Astrocyte of the cerebellum (primary cell): ENCODE data around the gene KRTAP12-1.

Experiments used
- DNase-seq: peaks from one replicate; pipeline ENCODE4 v3.0.0-alpha.2; 2011; ENCODE audit warnings: low read depth
- H3K4me3 ChIP-seq: 2 replicates; pipeline ENCODE4 v1.5.1; 2011; ENCODE audit warnings: mild to moderate bottlenecking, low read depth, low read length, moderate library complexity
- in situ Hi-C: cut with HindIII; loops from 2 replicates; pipeline ENCODE4 v1.10.0; 2017; ENCODE audit warnings: low sequenced_read_pairs
- TF ChIP-seq, protein P1 (sequence below): IDR thresholded peaks from 2 replicates; pipeline ENCODE4 v1.5.1; 2012; ENCODE audit warnings: low read length, low read depth, moderate library complexity, mild to moderate bottlenecking; ENCODE audit errors: missing control alignments

The KRTAP12-1 gene

DNA sequence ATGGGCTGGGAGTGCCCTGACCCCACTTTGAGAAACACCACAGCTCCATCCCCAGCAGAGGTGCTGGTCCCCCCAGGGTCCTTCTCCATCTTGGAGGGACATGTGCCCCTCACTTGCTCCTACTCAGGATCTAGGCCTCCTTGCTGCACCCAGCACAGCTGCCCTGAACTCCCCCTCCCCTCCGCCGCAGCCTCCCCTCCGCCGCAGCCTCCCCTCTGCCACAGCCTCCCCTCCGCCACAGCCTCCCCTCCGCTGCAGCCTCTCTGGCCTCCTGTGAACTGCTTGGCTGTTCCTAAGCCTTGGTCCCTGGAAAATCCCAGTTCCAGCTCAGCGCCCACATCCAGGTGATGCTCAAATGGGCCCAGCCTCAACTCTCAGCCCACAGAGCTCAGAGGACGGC, 45.4 kb upstream of the KRTAP12-1 start:
- in situ Hi-C loops = no loop called here

DNA sequence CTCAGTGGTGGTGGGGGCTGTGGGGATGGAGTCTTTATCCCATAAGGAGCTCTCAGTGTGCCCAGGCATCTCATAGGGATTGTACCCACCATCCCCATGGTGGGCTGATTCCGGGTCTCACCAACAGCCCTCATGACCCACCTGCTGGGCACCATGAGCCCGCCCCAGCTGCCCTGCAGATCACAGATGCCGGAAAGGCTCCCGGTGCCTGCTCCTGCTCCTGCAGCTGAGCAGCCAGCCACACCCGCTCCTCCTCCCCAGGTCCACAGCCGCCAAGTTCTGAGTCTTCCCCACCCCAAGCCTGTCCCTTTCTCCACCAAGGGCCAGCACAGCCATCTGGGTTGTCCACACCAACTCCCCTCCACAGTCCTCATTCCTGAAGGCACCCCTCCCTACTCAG, 44.9 kb upstream of the KRTAP12-1 start:
- TF ChIP-seq, protein P1, sequence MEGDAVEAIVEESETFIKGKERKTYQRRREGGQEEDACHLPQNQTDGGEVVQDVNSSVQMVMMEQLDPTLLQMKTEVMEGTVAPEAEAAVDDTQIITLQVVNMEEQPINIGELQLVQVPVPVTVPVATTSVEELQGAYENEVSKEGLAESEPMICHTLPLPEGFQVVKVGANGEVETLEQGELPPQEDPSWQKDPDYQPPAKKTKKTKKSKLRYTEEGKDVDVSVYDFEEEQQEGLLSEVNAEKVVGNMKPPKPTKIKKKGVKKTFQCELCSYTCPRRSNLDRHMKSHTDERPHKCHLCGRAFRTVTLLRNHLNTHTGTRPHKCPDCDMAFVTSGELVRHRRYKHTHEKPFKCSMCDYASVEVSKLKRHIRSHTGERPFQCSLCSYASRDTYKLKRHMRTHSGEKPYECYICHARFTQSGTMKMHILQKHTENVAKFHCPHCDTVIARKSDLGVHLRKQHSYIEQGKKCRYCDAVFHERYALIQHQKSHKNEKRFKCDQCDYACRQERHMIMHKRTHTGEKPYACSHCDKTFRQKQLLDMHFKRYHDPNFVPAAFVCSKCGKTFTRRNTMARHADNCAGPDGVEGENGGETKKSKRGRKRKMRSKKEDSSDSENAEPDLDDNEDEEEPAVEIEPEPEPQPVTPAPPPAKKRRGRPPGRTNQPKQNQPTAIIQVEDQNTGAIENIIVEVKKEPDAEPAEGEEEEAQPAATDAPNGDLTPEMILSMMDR = no peak
- in situ Hi-C loops = no loop called here
- H3K4me3 ChIP-seq = no peak overlapping the region
- no peak for DNase-seq

More for the DNA sequence above, 45.4 kb upstream of the KRTAP12-1 start:
- DNase-seq = no peak
- TF ChIP-seq, protein P1 = no peak
- H3K4me3 ChIP-seq = no peak overlapping the region

DNA sequence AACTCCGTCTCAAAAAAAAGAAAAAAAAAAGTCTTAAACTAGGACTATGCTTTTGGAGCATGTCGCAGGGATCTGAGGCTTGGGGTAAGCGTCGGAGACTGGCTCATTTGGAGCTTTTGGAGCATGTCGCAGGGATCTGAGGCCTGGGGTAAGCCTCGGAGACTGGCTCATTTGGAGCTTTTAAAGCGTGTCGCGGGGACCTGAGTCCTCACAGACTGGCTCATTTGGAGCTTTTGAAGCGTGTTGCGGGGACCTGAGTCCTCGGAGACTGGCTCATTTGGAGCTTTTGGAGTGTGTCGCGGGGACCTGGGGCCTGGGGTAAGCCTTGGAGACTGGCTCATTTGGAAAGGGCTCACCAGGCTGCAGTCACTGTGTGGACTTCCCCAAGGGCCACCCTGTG, 43.0 kb upstream of the KRTAP12-1 start:
- no peak overlapping the region for H3K4me3 ChIP-seq
- in situ Hi-C loops = no loop called here
- no peak for DNase-seq
- TF ChIP-seq, protein P1 = no peak

DNA sequence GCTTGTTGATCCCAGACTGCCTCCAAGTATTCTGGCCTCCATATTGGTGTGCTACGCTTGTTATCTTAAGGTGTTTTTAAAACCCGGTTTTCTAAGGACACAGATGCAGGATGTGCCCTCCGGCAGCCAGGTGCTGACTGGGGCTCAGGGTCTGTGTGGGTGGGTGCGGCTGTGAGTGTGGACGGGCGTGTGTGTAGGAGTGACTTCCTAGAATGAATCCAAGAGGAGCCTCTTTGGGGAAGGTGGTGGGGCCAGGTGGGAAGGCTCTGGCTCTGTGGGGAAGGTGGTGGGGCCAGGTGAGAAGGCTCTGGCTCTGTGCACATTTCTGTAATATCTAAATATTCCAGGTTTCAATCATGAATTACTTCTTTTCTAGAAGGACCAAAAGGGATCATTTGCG, 42.2 kb upstream of the KRTAP12-1 start:
- H3K4me3 ChIP-seq = no peak overlapping the region
- no peak for DNase-seq
- in situ Hi-C loops = no loop called here
- TF ChIP-seq, protein P1 = no peak

DNA sequence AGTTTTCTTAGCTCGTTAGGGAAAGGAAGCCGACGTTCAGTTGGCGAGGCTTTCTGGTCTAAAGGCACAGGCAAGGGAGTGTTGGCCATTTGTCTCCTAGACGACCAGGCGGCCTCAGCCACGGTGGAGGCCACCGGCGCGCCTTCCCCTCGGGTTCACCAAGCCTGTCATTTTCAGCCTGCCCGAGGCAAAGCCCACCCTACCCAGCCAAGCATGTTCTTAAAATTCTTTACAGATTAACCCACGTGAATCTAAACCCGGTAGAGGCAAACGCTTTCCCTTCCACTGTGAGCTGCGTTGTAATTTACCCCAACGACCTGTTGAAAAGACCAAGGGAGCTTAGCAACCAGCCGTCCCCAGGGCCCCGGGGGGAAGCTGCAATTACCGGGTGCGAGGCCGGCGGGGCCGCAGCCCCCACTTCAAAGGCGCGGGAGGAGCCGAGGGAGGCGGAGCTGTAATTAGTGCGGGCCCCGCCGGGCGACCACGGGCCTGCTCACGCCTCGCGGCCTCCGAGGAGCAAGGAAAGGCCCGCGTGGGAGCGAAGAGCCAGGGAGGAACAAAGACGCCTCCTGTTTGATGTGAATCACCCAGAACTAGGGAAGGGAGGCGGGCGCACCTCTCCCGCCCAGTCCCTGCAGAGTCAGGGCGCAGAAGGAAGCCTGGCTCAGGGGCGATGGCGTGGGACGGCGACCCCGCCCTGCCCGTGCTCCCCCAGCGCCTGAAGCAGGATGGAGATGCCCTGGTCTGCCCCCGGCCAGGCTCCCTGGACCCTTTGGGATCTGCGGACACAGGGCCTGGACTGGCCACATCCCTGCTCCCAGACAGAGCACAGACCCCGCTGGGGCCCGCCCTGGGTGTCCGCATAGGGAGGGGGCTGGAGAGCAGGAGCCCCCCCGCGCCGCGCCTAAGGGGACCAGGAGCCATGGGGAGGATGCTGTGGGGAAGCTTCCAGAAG, 41.5 kb upstream of the KRTAP12-1 start:
- DNase-seq = no peak
- in situ Hi-C loops = no loop called here
- TF ChIP-seq, protein P1 = no peak
- H3K4me3 ChIP-seq = no peak overlapping the region

DNA sequence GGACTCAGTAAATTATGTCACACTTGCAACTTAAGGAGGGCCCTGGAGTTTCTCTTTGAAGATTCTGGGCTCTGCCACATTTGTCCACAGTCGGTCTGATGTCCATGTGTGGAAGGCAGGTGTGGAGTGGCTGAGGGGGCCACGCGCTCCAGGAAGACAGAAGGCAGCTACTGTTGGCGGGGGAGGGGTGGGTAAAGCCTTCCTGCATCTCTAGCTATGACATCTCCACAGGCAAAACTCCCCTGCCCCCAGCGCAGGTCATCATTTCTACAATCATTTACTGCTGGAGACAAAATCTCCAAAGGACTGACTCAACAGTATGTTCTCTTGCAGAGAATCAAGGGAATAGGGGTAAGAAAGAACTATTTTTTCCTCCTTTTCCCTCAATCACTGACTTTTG, 40.8 kb upstream of the KRTAP12-1 start:
- H3K4me3 ChIP-seq = no peak overlapping the region
- TF ChIP-seq, protein P1 = no peak
- in situ Hi-C loops = no loop called here
- no peak for DNase-seq
